Psoas muscle (tissue), 8 donors: ENCODE data around the gene TOMM40L. TPM values are rescaled to one million over a fixed set of nuclear protein-coding genes. Genes with fewer than 3 reads are reported as not detected.
A peak's percentile ranks its signal among the peaks of the same experiment; 100 is the strongest.

ENCODE experiments used
- ATAC-seq, 4 donors: fragments of 200-7000 bp; cut with Tn5 transposase; one replicate each; pipeline ENCODE4 v1.9.1; 2020; ENCODE audit warnings: moderate library complexity in 3 of 4, mild to moderate bottlenecking in 2 of 4
- DNase-seq, 2 donors: peaks; one replicate each; pipeline ENCODE4 v3.0.0-alpha.2; 2020
- H3K27ac ChIP-seq: fragments of 200-600 bp; one replicate; pipeline ENCODE4 v1.8.0; 2022
- H3K27me3 ChIP-seq, 3 donors: fragments of 200-600 bp in 1 of 3; one replicate each; pipeline versions ENCODE4 v1.6.1 to v1.8.0; 2013 to 2022; ENCODE audit warnings: low read length in 2 of 3, mild to moderate bottlenecking in 2 of 3, moderate library complexity in 1 of 3; ENCODE audit not compliant: insufficient read depth in 3 of 3
- H3K36me3 ChIP-seq, 2 donors: fragments of 200-600 bp in 1 of 2; one replicate each; pipeline versions ENCODE4 v1.6.1 to v1.8.0; 2013 to 2022; ENCODE audit warnings: low read depth in 1 of 2, mild to moderate bottlenecking in 1 of 2, moderate library complexity in 1 of 2; ENCODE audit not compliant: insufficient read depth in 1 of 2
- H3K4me1 ChIP-seq: fragments of 200-600 bp; one replicate; pipeline ENCODE4 v1.8.0; 2022
- H3K4me3 ChIP-seq: fragments of 200-600 bp; one replicate; pipeline ENCODE4 v1.8.0; 2022; ENCODE audit warnings: mild to moderate bottlenecking
- H3K9me3 ChIP-seq: fragments of 200-600 bp; one replicate; pipeline ENCODE4 v1.8.0; 2022
- CTCF ChIP-seq: fragments of 200-600 bp; IDR thresholded peaks from one replicate; pipeline ENCODE4 v1.8.0; 2022; ENCODE audit warnings: antibody characterized with exemption
- WGBS, 3 donors: extraction: QIAGEN DNeasy Blood & Tissue Kit; methylation state at CpG; one replicate each; pipeline versions ENCODE4 v1.1.6 to v1.1.7; 2013; 5-methylcytosine and 5-hydroxymethylcytosine counted together
- intact Hi-C, 2 donors: fragments of 100-400 bp; cut with DNase I; formaldehyde crosslinking; loops; one replicate each; pipeline versions ENCODE4 v1.11.0 to v1.14.2; 2022
- polyA plus RNA-seq, 3 donors: library from polyadenylated mRNA; stranded (reverse); fragments of 200-250 nt; gene quantifications; one replicate each; pipeline ENCODE4 v1.2.3, GENCODE V29; 2013
- total RNA-seq, 4 donors: library from RNA; stranded (reverse); fragmentation: NEBNext Ultra II Directional in 2 of 4; extraction: Animal tissue kit (Norgen Biotek cat#: 25700) in 2 of 4; gene quantifications; one replicate each; pipeline versions ENCODE4 v1.2.1 to v1.2.4, GENCODE V29; 2021 to 2023
- donor health status: healthy with polysubstance abuse.
- donor health status: DM: no; HTN: no; CAD: no; lungs with moderate emphysema.
- donor health status: Bipolar disorder and iron deficiency.
- donor health status: healthy.
- donor health status: DM: yes; HTN: yes; CAD: no.
- donor health status: DM: no; HTN: no; CAD: no.
- donor health status: DM: no; HTN: no; CAD: no.
- donor health status: DM: yes; HTN: yes; CAD: no.

The TOMM40L gene
- total and polyA plus RNA-seq, 7 donors, result 10.0 to 39.2 (median 27.9) TPM

GRCh38 chr1:161198897-161199431 is 26.9 kb upstream of the TOMM40L start, which contains the start of gene ADAMTS4:
Gene ADAMTS4, minus strand, starts transcription at chr1:161199054. Its CDS starts 427 bp downstream, at chr1:161198627.
- peak; percentile 58 to 71 for DNase-seq
- H3K27me3 ChIP-seq, result no peaks in the 10 kb centered on the region
- H3K4me3 ChIP-seq, result peak within 1 kb of the TSS; percentile 64
- H3K9me3 ChIP-seq, result no peaks in the 10 kb centered on the region
- peaks cover 26% of the 10 kb centered on the region for H3K4me1 ChIP-seq
- no peak for TF ChIP-seq CTCF
- peaks cover 0 to 8% of the 10 kb centered on the region in 2 donors for H3K36me3 ChIP-seq
- WGBS, 3 donors, result 36 to 41% (median 38%) methylated on average over 11 of the region's 11 CpGs
- intact Hi-C loops, result no loop called here
- no peak for ATAC-seq
- H3K27ac ChIP-seq, result peak within 1 kb of the TSS; percentile 96

- intact Hi-C loops, result no loop called here
- 47 to 56% (median 51%) methylated on average over 4 to 5 of the region's 5 CpGs for WGBS, 3 donors
- Histone ChIP-seq H3K36me3 (peaks cover 0 to 14% of the 10 kb centered on the region in 2 donors), H3K27me3 (no peaks in the 10 kb centered on the region), H3K4me1 (peaks cover 30% of the 10 kb centered on the region), H3K27ac (peak overlapping the region; percentile 96), H3K4me3 (no peak overlapping the region), H3K9me3 (no peaks in the 10 kb centered on the region)
- DNase-seq (no peak), ATAC-seq (no peak)
- TF ChIP-seq CTCF, result no peak
Observed at GRCh38 chr1:161199506-161200139, 26.2 kb upstream of the TOMM40L start.

- Histone ChIP-seq H3K4me3 (peak overlapping the region; percentile 87), H3K27me3 (no peaks in the 10 kb centered on the region), H3K27ac (peak overlapping the region; percentile 96), H3K9me3 (no peaks in the 10 kb centered on the region), H3K36me3 (peaks cover 0 to 23% of the 10 kb centered on the region in 2 donors), H3K4me1 (peaks cover 39% of the 10 kb centered on the region)
- intact Hi-C loops, result no loop called here
- DNase-seq, result no peak
- WGBS, 3 donors, result 60 to 67% (median 62%) methylated on average over 5 of the region's 5 CpGs
- no peak for TF ChIP-seq CTCF
- no peak for ATAC-seq
Observed at GRCh38 chr1:161200421-161200991, 25.4 kb upstream of the TOMM40L start.

GRCh38 chr1:161200992-161201835 is 24.6 kb upstream of the TOMM40L start:
- no peak for TF ChIP-seq CTCF
- Histone ChIP-seq H3K27me3 (no peaks in the 10 kb centered on the region), H3K9me3 (no peaks in the 10 kb centered on the region), H3K4me3 (peak overlapping the region; percentile 87), H3K4me1 (peaks cover 45% of the 10 kb centered on the region), H3K27ac (peak overlapping the region; percentile 96), H3K36me3 (peaks cover under 1 to 29% of the 10 kb centered on the region in 2 donors)
- intact Hi-C loops, result no loop called here
- ATAC-seq (peak; percentile 18 to 38 (median 32)), DNase-seq (peak; percentile 49 to 76)
- WGBS, 3 donors, result 26 to 30% (median 29%) methylated on average over 13 of the region's 13 CpGs
